Kidney (tissue), 14 donors: Measurements from ENCODE around the gene ZNF682. TPM values are rescaled to one million over a fixed set of nuclear protein-coding genes. Genes with fewer than 3 reads are reported as not detected.
A peak's percentile ranks its signal among the peaks of the same experiment; 100 is the strongest.

ENCODE experiments used
- DNase-seq, 5 donors: peaks; one replicate each; pipeline ENCODE4 v3.0.0-alpha.2; 2013 to 2020
- FAIRE-seq: peaks from 2 replicates; lab custom pipeline; 2012; peaks lifted over from hg19 to GRCh38; lab: Jason Lieb, UNC
- H3K27ac ChIP-seq, 2 donors: one replicate each; pipeline ENCODE4 v1.7.0; 2013; ENCODE audit warnings: low read depth in 2 of 2, low read length in 2 of 2, inconsistent platforms in 1 of 2
- H3K27me3 ChIP-seq: one replicate; pipeline ENCODE4 v1.7.1; 2013; ENCODE audit warnings: low read length, inconsistent platforms; ENCODE audit not compliant: control insufficient read depth, insufficient read depth
- H3K36me3 ChIP-seq, 3 donors: one replicate each; pipeline versions ENCODE4 v1.7.0 to v1.7.1; 2013; ENCODE audit warnings: low read length in 3 of 3, control low read depth in 1 of 3, inconsistent platforms in 1 of 3; ENCODE audit not compliant: insufficient read depth in 3 of 3, control insufficient read depth in 2 of 3
- H3K4me1 ChIP-seq, 3 donors: one replicate each; pipeline versions ENCODE4 v1.7.0 to v1.7.1; 2013; ENCODE audit warnings: low read length in 3 of 3, inconsistent platforms in 1 of 3, low read depth in 1 of 3; ENCODE audit not compliant: control insufficient read depth in 2 of 3, insufficient read depth in 2 of 3
- H3K4me3 ChIP-seq, 3 donors: one replicate each; pipeline versions ENCODE4 v1.7.0 to v1.8.1; 2013; ENCODE audit warnings: low read length in 3 of 3, control low read depth in 1 of 3, inconsistent platforms in 1 of 3
- H3K9ac ChIP-seq, 3 donors: one replicate each; pipeline versions ENCODE4 v1.7.0 to v1.7.1; 2013; ENCODE audit warnings: low read length in 3 of 3, control low read depth in 1 of 3, inconsistent platforms in 1 of 3
- H3K9me3 ChIP-seq, 3 donors: one replicate each; pipeline versions ENCODE4 v1.7.0 to v1.7.1; 2013; ENCODE audit warnings: low read length in 3 of 3, control low read depth in 1 of 3, inconsistent platforms in 1 of 3; ENCODE audit not compliant: control insufficient read depth in 2 of 3, insufficient read depth in 1 of 3
- CTCF ChIP-seq: IDR thresholded peaks from 3 replicates; pipeline ENCODE4 v1.5.1; 2012; ENCODE audit warnings: mild to moderate bottlenecking, moderate library complexity, borderline replicate concordance; ENCODE audit not compliant: insufficient read depth; ENCODE audit errors: extremely low read depth
- intact Hi-C: fragments of 100-400 bp; cut with DNase I; formaldehyde crosslinking; loops from one replicate; pipeline ENCODE4 v1.11.1; 2022
- polyA plus RNA-seq: library from polyadenylated mRNA; stranded (reverse); fragments of 350-450 nt; fragmentation: Illumina TruSeq; extraction: RNeasy Lipid Tissue Mini Kit (QIAGEN cat#74804); gene quantifications from one replicate; pipeline ENCODE4 v1.2.3, GENCODE V29; 2014; ENCODE audit warnings: low read depth, low replicate concordance; ENCODE audit not compliant: insufficient read depth
- total RNA-seq: library from RNA; stranded (reverse); fragmentation: NEBNext Ultra II Directional; extraction: Animal tissue kit (Norgen Biotek cat#: 25700); gene quantifications from one replicate; pipeline ENCODE4 v1.2.1, GENCODE V29; 2021
- donor health status: control.
- donor health status: control.
- donor health status: control.
- donor health status: control.
- donor health status: control.
- donor health status: DM: yes; HTN: yes; CAD: no.
- donor health status: Normal renal cell carcinoma (clear cell type).

The ZNF682 gene
- total and polyA plus RNA-seq, 2 donors from 2014 or later = 6.5 to 8.6 TPM

- H3K4me3 ChIP-seq = peak overlapping the region in 1 of 3 donors; percentile 74
- H3K9me3 ChIP-seq = no peaks in the 10 kb centered on the region
- no peaks in the 10 kb centered on the region for H3K27me3 ChIP-seq
- intact Hi-C loops = no loop called here
- H3K27ac ChIP-seq = no peak overlapping the region
- no peak for TF ChIP-seq CTCF
- no peak for FAIRE-seq
- no peak overlapping the region for H3K9ac ChIP-seq
- H3K4me1 ChIP-seq = peaks cover 0 to 3% (median 2%) of the 10 kb centered on the region in 3 donors
- no peak for DNase-seq
- no peaks in the 10 kb centered on the region for H3K36me3 ChIP-seq
Measured at GRCh38 chr19:20079476-20079875, 40.2 kb upstream of the ZNF682 start.

GRCh38 chr19:20078581-20079031 lies 39.3 kb upstream of the ZNF682 start:
- Histone ChIP-seq H3K9ac (peak overlapping the region; percentile 10 to 76 (median 37)), H3K27ac (no peak overlapping the region), H3K9me3 (no peaks in the 10 kb centered on the region), H3K36me3 (no peaks in the 10 kb centered on the region), H3K4me1 (peaks cover 0 to 3% (median 2%) of the 10 kb centered on the region in 3 donors), H3K27me3 (no peaks in the 10 kb centered on the region), H3K4me3 (peak overlapping the region; percentile 74 to 88 (median 83))
- FAIRE-seq (no peak), DNase-seq (peak; percentile 43 to 81 (median 61))
- intact Hi-C loops = no loop called here
- no peak for TF ChIP-seq CTCF

GRCh38 chr19:20077791-20078463 lies 38.6 kb upstream of the ZNF682 start, which contains the start of gene ZNF90:
TSS of gene ZNF90 (plus strand) at chr19:20078000. CDS start at chr19:20078133, 133 bp downstream.
- TF ChIP-seq CTCF = no peak
- Histone ChIP-seq H3K36me3 (no peaks in the 10 kb centered on the region), H3K4me3 (peak within 1 kb of the TSS; percentile 74 to 88 (median 83)), H3K4me1 (peaks cover 0 to 3% (median 2%) of the 10 kb centered on the region in 3 donors), H3K9ac (peak within 1 kb of the TSS; percentile 10 to 76 (median 37)), H3K27me3 (no peaks in the 10 kb centered on the region), H3K9me3 (no peaks in the 10 kb centered on the region), H3K27ac (no peak within 1 kb of the TSS)
- FAIRE-seq (no peak), DNase-seq (peak; percentile 96 to 100 (median 97))
- intact Hi-C loops = no loop called here
